ENCODE data around the gene MTMR10. TPM values are rescaled to one million over a fixed set of nuclear protein-coding genes. Genes with fewer than 3 reads are reported as not detected.

The MTMR10 gene
- polyA plus RNA-seq, 1 of the 3 experiments (the other 2 are of a cell fraction): 6.4 TPM

DNA sequence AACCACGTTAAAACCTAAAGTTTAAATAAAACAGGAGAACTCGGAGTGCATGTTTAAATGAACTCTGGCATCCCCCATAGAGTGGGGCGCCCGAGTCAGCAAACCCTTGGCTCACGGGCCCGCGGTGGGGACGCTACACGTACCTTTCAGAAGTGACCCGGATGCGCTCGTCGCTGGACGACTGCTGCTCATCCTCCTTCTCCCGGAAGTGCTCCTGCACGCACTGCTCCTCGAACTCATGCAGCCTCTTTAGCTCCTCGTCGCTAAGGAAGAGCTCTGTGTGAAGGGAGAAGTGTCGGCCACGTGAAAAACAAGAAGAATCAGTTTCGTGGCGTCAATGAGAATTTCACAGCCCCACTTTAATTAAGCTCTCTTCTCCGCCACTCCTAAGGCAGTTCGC is 34.6 kb upstream of the MTMR10 start:
- WGBS (ENCODE audit: low lambda C conversion rate): 93% methylated on average over 25 of the region's 25 CpGs
- Histone ChIP-seq H3K4me3 (ENCODE audit: low read depth in 2 of 2, low read length in 1 of 2) (no peak overlapping the region), H2AFZ (ENCODE audit: low read depth) (no peak overlapping the region), H3K79me2 (ENCODE audit: insufficient read depth) (no peaks in the 10 kb centered on the region), H3K9me2 (no peaks in the 10 kb centered on the region), H3F3A (replicated peaks; ENCODE audit: insufficient read depth) (peaks cover 13% of the 10 kb centered on the region), H3K27ac (ENCODE audit: low read depth in 2 of 2, low read length in 1 of 2) (no peak overlapping the region), H3K9me3 (no peaks in the 10 kb centered on the region), H3K9ac (no peak overlapping the region), H4K20me1 (ENCODE audit: insufficient read depth) (no peaks in the 10 kb centered on the region), H3K4me1 (ENCODE audit: control insufficient read depth in 1 of 2, insufficient read depth in 2 of 2, low read depth in 1 of 2, low read length in 1 of 2) (peaks cover 18 to 22% of the 10 kb centered on the region in 2 experiments; a peak in 3 of 4 replicates), H3K27me3 (ENCODE audit: insufficient read depth) (no peaks in the 10 kb centered on the region), H3K36me3 (replicated peaks in 1 of 2; ENCODE audit: control insufficient read depth in 1 of 2, insufficient read depth in 2 of 2, low read length in 1 of 2) (no peaks in the 10 kb centered on the region), H3K4me2 (no peak overlapping the region)
- DNase-seq: no peak
- ChIA-PET POLR2A (no interaction called here), CTCF (interaction anchor here (3.5 kb wide), 1 partner anchor 103 kb away, joined by 12 read pairs; no protein-coding TSS in a partner anchor)
- TF ChIP-seq, protein P1, sequence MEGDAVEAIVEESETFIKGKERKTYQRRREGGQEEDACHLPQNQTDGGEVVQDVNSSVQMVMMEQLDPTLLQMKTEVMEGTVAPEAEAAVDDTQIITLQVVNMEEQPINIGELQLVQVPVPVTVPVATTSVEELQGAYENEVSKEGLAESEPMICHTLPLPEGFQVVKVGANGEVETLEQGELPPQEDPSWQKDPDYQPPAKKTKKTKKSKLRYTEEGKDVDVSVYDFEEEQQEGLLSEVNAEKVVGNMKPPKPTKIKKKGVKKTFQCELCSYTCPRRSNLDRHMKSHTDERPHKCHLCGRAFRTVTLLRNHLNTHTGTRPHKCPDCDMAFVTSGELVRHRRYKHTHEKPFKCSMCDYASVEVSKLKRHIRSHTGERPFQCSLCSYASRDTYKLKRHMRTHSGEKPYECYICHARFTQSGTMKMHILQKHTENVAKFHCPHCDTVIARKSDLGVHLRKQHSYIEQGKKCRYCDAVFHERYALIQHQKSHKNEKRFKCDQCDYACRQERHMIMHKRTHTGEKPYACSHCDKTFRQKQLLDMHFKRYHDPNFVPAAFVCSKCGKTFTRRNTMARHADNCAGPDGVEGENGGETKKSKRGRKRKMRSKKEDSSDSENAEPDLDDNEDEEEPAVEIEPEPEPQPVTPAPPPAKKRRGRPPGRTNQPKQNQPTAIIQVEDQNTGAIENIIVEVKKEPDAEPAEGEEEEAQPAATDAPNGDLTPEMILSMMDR (IDR thresholded peaks at IDR 0.05): no peak
- TF ChIP-seq, protein P2, sequence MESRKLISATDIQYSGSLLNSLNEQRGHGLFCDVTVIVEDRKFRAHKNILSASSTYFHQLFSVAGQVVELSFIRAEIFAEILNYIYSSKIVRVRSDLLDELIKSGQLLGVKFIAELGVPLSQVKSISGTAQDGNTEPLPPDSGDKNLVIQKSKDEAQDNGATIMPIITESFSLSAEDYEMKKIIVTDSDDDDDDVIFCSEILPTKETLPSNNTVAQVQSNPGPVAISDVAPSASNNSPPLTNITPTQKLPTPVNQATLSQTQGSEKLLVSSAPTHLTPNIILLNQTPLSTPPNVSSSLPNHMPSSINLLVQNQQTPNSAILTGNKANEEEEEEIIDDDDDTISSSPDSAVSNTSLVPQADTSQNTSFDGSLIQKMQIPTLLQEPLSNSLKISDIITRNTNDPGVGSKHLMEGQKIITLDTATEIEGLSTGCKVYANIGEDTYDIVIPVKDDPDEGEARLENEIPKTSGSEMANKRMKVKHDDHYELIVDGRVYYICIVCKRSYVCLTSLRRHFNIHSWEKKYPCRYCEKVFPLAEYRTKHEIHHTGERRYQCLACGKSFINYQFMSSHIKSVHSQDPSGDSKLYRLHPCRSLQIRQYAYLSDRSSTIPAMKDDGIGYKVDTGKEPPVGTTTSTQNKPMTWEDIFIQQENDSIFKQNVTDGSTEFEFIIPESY (IDR thresholded peaks at IDR 0.05; ENCODE audit: borderline replicate concordance, low read depth): no peak
- TF ChIP-seq TAF1 (IDR thresholded peaks at IDR 0.05; ENCODE audit: borderline replicate concordance, low read depth, low read length): no peak
- TF ChIP-seq SIN3A (IDR thresholded peaks at IDR 0.05; ENCODE audit: borderline replicate concordance, low read depth, low read length): no peak
- no peak for TF ChIP-seq REST (IDR thresholded peaks at IDR 0.05; ENCODE audit: low read depth, low read length)
- no peak for TF ChIP-seq ELF1 (IDR thresholded peaks at IDR 0.05)
- TF ChIP-seq TCF12 (IDR thresholded peaks at IDR 0.05): no peak
- no peak for TF ChIP-seq POLR2AphosphoS5 (IDR thresholded peaks at IDR 0.05; ENCODE audit: low read depth, low read length)
- no peak for TF ChIP-seq TEAD4 (IDR thresholded peaks at IDR 0.05; ENCODE audit: borderline replicate concordance, insufficient read depth)
- TF ChIP-seq JUND (IDR thresholded peaks at IDR 0.05): no peak
- no peak for TF ChIP-seq USF2 (IDR thresholded peaks at IDR 0.05; ENCODE audit: borderline replicate concordance, low read depth, low read length)
- no peak for TF ChIP-seq EP300 (IDR thresholded peaks at IDR 0.05; ENCODE audit: borderline replicate concordance in 1 of 2, low read depth in 1 of 2, low read length in 1 of 2)
- TF ChIP-seq NRF1 (IDR thresholded peaks at IDR 0.05; ENCODE audit: low read depth, low read length): no peak
- no peak for TF ChIP-seq FOXJ3 (CRISPR knock-in tag; IDR thresholded peaks at IDR 0.05)
